HepG2 (cell line): ENCODE data around the gene MYH7B. TPM values are rescaled to one million over a fixed set of nuclear protein-coding genes. Genes with fewer than 3 reads are reported as not detected.

Source experiments
- ATAC-seq: fragments of 200-7000 bp; cut with Tn5 transposase; 3 replicates; pipeline ENCODE4 v1.9.1; 2020; ENCODE audit warnings: mild to moderate bottlenecking, moderate library complexity
- BruUV-seq: library from RNA; stranded (reverse); fragments of 400-500 nt; replicated peaks from 2 replicates; lab custom pipeline; 2021; lab: Mats Ljungman, UMichigan
- CTCF ChIA-PET: fragments of 300-600 bp; formaldehyde crosslinking; extraction: SDS; loops from one replicate; lab custom pipeline; 2021; ENCODE audit warnings: low total read pairs, inconsistent platforms, low intra/inter-chr PET ratio; lab: Yijun Ruan, JAX
- POLR2A ChIA-PET: fragments of 350-600 bp; sonication (Branson Sonifier 250); formaldehyde crosslinking; loops from one replicate; lab custom pipeline; 2020; ENCODE audit warnings: antibody characterized with exemption, inconsistent platforms; lab: Yijun Ruan, JAX
- DNase-seq: peaks from one replicate; pipeline ENCODE4 v3.0.0-alpha.2; 2015; ENCODE audit warnings: low spot score
- FAIRE-seq: peaks from 3 replicates; lab custom pipeline; 2011; peaks lifted over from hg19 to GRCh38; lab: Jason Lieb, UNC
- H2AFZ ChIP-seq: one replicate; pipeline ENCODE4 v1.6.1; 2011; ENCODE audit warnings: low read length, inconsistent platforms
- H3K27ac ChIP-seq: fragments of 300-600 bp; 3 replicates; pipeline ENCODE4 v1.8.0; 2011; ENCODE audit warnings: mixed run types, mild to moderate bottlenecking, mixed read lengths, low read length, inconsistent platforms; ENCODE audit not compliant: insufficient read depth; ENCODE audit errors: extremely low read length
- H3K27me3 ChIP-seq, 2 experiments: fragments of 200-600 bp in 1 of 2; 2 replicates in 1 of 2; 3 replicates in 1 of 2; pipeline versions ENCODE4 v1.6.0 to v1.8.0; 2011; ENCODE audit warnings: low read length in 2 of 2, mild to moderate bottlenecking in 2 of 2, moderate library complexity in 2 of 2, inconsistent platforms in 1 of 2; ENCODE audit not compliant: insufficient read depth in 2 of 2, control insufficient read depth in 1 of 2
- H3K36me3 ChIP-seq, 2 experiments: fragments of 200-600 bp in 1 of 2; replicated peaks in 1 of 2; 2 replicates in 1 of 2; 3 replicates in 1 of 2; pipeline versions ENCODE4 v1.5.1 to v1.8.0; 2011; ENCODE audit warnings: low read length in 2 of 2, inconsistent platforms in 1 of 2; ENCODE audit not compliant: insufficient read depth in 2 of 2, control insufficient read depth in 1 of 2
- H3K4me1 ChIP-seq: 2 replicates; pipeline ENCODE4 v1.5.1; 2012; ENCODE audit warnings: low read length, inconsistent platforms; ENCODE audit not compliant: insufficient read depth
- H3K4me2 ChIP-seq: 2 replicates; pipeline ENCODE4 v1.6.0; 2011; ENCODE audit warnings: low read depth, low read length, inconsistent platforms
- H3K4me3 ChIP-seq, 3 experiments: fragments of 200-600 bp in 1 of 3; sonication (generic), shearing (Covaris generic) in 1 of 3; replicated peaks in 1 of 3; 2 replicates each; pipeline ENCODE4 v1.5.1; 2011 to 2016; ENCODE audit warnings: low read length in 3 of 3, inconsistent platforms in 2 of 3, low read depth in 2 of 3, mild to moderate bottlenecking in 2 of 3, control low read depth in 1 of 3, mixed read lengths in 1 of 3; ENCODE audit not compliant: insufficient read depth in 1 of 3
- H3K79me2 ChIP-seq: one replicate; pipeline ENCODE4 v1.6.1; 2011; ENCODE audit warnings: low read length, inconsistent platforms; ENCODE audit not compliant: insufficient read depth
- H3K9ac ChIP-seq: 2 replicates; pipeline ENCODE4 v1.6.0; 2011; ENCODE audit warnings: mild to moderate bottlenecking, low read depth, low read length, inconsistent platforms; ENCODE audit not compliant: insufficient read depth
- H3K9me3 ChIP-seq: 2 replicates; pipeline ENCODE4 v1.5.1; 2012; ENCODE audit warnings: mild to moderate bottlenecking, low read length
- H4K20me1 ChIP-seq: 2 replicates; pipeline ENCODE4 v1.6.0; 2011; ENCODE audit warnings: inconsistent platforms, mild to moderate bottlenecking, low read length, moderate library complexity; ENCODE audit not compliant: insufficient read depth
- HDAC2 ChIP-seq: sonication (generic); formaldehyde crosslinking; IDR thresholded peaks from 2 replicates; pipeline ENCODE4 v1.4.0; 2020; ENCODE audit warnings: missing genetic modification reagents
- NR1H2 ChIP-seq: sonication (generic); formaldehyde crosslinking; IDR thresholded peaks from 2 replicates; pipeline ENCODE4 v1.8.1; 2022; ENCODE audit warnings: low read depth, missing genetic modification reagents, borderline replicate concordance
- ZNF121 ChIP-seq: sonication (generic); formaldehyde crosslinking; IDR thresholded peaks from 2 replicates; pipeline ENCODE4 v1.5.0; 2020; ENCODE audit warnings: mild to moderate bottlenecking, missing genetic modification reagents
- WGBS: methylation state at CpG from one replicate; pipeline ENCODE4 v1.1.6; 2017; ENCODE audit warnings: low lambda C conversion rate; 5-methylcytosine and 5-hydroxymethylcytosine counted together
- in situ Hi-C: cut with HindIII; loops from 2 replicates; pipeline ENCODE4 v1.10.0; 2017; ENCODE audit warnings: low pct_unique_long_range_greater_than_20kb; ENCODE audit not compliant: extremely low pct_ligation_motif_present
- intact Hi-C: fragments of 100-400 bp; cut with micrococcal nuclease; formaldehyde crosslinking; loops from one replicate; pipeline ENCODE4 v1.10.0; 2022; ENCODE audit not compliant: unreplicated experiment
- polyA plus RNA-seq, 8 experiments: library from polyadenylated mRNA; depleted of rRNA in 3 of 8; stranded (reverse) in 7 of 8; unstranded in 1 of 8; fragments of >200 nt; fragmentation: Illumina TruSeq in 4 of 8; extraction: Trizol in 4 of 8; gene quantifications; 2 replicates each; pipeline versions ENCODE4 v1.2.1 to v1.2.3, GENCODE V29; 2011 to 2016; ENCODE audit warnings: low read depth in 4 of 8, missing spikeins in 1 of 8, mixed read lengths in 1 of 8; ENCODE audit not compliant: insufficient read depth in 1 of 8
- total RNA-seq, 5 experiments: library from RNA; depleted of rRNA; stranded (reverse); fragments of >200 nt; fragmentation: Illumina TruSeq; extraction: Trizol; gene quantifications; 2 replicates each; pipeline ENCODE4 v1.2.3, GENCODE V29; 2016; ENCODE audit warnings: low read depth in 1 of 5
- TF ChIP-seq, protein P1 (sequence below): sonication (generic); formaldehyde crosslinking; IDR thresholded peaks from 2 replicates; pipeline ENCODE4 v1.4.0; 2020; ENCODE audit warnings: missing genetic modification reagents
- TF ChIP-seq, protein P2 (sequence below): sonication (generic); formaldehyde crosslinking; IDR thresholded peaks from 2 replicates; pipeline ENCODE4 v1.5.1; 2020; ENCODE audit warnings: missing genetic modification reagents, mild to moderate bottlenecking, borderline replicate concordance

Gene MYH7B
- total and polyA plus RNA-seq, 2 of the 13 experiments (the other 11 are each of a cell fraction or from before 2014, with no cell fraction given) = 0.05 to 0.20 TPM

GRCh38 chr20:34964486-34964885 lies 8.8 kb downstream of the MYH7B start:
- no peak for FAIRE-seq
- H3K27me3 ChIP-seq = peaks cover 0 to 6% of the 10 kb centered on the region in 2 experiments; a peak in 1 of 5 replicates
- TF ChIP-seq HDAC2 (no peak), NR1H2 (CRISPR knock-in tag) (no peak), ZNF121 (CRISPR knock-in tag) (peak; percentile 60; the same call in 1 of the 2 replicates)
- TF ChIP-seq, protein P1, sequence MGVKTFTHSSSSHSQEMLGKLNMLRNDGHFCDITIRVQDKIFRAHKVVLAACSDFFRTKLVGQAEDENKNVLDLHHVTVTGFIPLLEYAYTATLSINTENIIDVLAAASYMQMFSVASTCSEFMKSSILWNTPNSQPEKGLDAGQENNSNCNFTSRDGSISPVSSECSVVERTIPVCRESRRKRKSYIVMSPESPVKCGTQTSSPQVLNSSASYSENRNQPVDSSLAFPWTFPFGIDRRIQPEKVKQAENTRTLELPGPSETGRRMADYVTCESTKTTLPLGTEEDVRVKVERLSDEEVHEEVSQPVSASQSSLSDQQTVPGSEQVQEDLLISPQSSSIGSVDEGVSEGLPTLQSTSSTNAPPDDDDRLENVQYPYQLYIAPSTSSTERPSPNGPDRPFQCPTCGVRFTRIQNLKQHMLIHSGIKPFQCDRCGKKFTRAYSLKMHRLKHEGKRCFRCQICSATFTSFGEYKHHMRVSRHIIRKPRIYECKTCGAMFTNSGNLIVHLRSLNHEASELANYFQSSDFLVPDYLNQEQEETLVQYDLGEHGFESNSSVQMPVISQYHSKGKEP (CRISPR knock-in tag) = no peak
- TF ChIP-seq, protein P2, sequence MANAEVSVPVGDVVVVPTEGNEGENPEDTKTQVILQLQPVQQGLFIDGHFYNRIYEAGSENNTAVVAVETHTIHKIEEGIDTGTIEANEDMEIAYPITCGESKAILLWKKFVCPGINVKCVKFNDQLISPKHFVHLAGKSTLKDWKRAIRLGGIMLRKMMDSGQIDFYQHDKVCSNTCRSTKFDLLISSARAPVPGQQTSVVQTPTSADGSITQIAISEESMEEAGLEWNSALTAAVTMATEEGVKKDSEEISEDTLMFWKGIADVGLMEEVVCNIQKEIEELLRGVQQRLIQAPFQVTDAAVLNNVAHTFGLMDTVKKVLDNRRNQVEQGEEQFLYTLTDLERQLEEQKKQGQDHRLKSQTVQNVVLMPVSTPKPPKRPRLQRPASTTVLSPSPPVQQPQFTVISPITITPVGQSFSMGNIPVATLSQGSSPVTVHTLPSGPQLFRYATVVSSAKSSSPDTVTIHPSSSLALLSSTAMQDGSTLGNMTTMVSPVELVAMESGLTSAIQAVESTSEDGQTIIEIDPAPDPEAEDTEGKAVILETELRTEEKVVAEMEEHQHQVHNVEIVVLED (CRISPR knock-in tag) = no peak
- BruUV-seq = no TSS peak
- ChIA-PET POLR2A (no interaction called here), CTCF (no interaction called here)
- no peak for DNase-seq
- no peaks in the 10 kb centered on the region for H3K9me3 ChIP-seq
- no peaks in the 10 kb centered on the region for H3K36me3 ChIP-seq
- H3K27ac ChIP-seq = no peak overlapping the region
- no peak overlapping the region for H3K4me3 ChIP-seq
- no peak for ATAC-seq
- 66% methylated on average over 5 of the region's 5 CpGs for WGBS
- no peaks in the 10 kb centered on the region for H4K20me1 ChIP-seq
- intact Hi-C loops = no loop called here
- peaks cover 26% of the 10 kb centered on the region for H3K4me1 ChIP-seq
- in situ Hi-C loops = no loop called here
- no peak overlapping the region for H3K9ac ChIP-seq
- no peak overlapping the region for H3K4me2 ChIP-seq
- no peaks in the 10 kb centered on the region for H3K79me2 ChIP-seq
- H2AFZ ChIP-seq = no peak overlapping the region
